ENCODE data around the gene PIP5K1C. TPM values are rescaled to one million over a fixed set of nuclear protein-coding genes. Genes with fewer than 3 reads are reported as not detected.

Gene PIP5K1C
- total RNA-seq, 1 donor from 2014 or later = 16.4 TPM

GRCh38 chr19:3693025-3693925 lies 7.0 kb downstream of the PIP5K1C start:
- peak; percentile 29 for ATAC-seq

- ATAC-seq = peak; percentile 34
Measured at GRCh38 chr19:3692141-3693024, 7.9 kb downstream of the PIP5K1C start.

GRCh38 chr19:3691726-3692125 lies 8.5 kb downstream of the PIP5K1C start:
- ATAC-seq = no peak

- no peak for ATAC-seq
Measured at GRCh38 chr19:3691372-3691716, 8.9 kb downstream of the PIP5K1C start.

- ATAC-seq = no peak
Measured at GRCh38 chr19:3690551-3691371, 9.5 kb downstream of the PIP5K1C start.

GRCh38 chr19:3687774-3688706 lies 12.2 kb downstream of the PIP5K1C start:
- peak; percentile 50 for ATAC-seq

- ATAC-seq = no peak
Measured at GRCh38 chr19:3687393-3687773, 12.9 kb downstream of the PIP5K1C start.

GRCh38 chr19:3684817-3685410 lies 15.4 kb downstream of the PIP5K1C start:
- no peak for ATAC-seq

GRCh38 chr19:3684054-3684816 lies 16.0 kb downstream of the PIP5K1C start:
- no peak for ATAC-seq

GRCh38 chr19:3683405-3684053 lies 16.7 kb downstream of the PIP5K1C start:
- peak; percentile 55 for ATAC-seq

GRCh38 chr19:3682741-3683404 lies 17.4 kb downstream of the PIP5K1C start:
- ATAC-seq = no peak

- no peak for ATAC-seq
Measured at GRCh38 chr19:3682286-3682685, 18.0 kb downstream of the PIP5K1C start.

GRCh38 chr19:3680939-3681338 lies 19.3 kb downstream of the PIP5K1C start:
- no peak for ATAC-seq

- no peak for ATAC-seq
Measured at GRCh38 chr19:3679581-3679980, 20.7 kb downstream of the PIP5K1C start.

- ATAC-seq = no peak
Measured at GRCh38 chr19:3679138-3679537, 21.1 kb downstream of the PIP5K1C start.

- ATAC-seq = no peak
Measured at GRCh38 chr19:3678188-3678587, 22.1 kb downstream of the PIP5K1C start.

GRCh38 chr19:3674784-3675543 lies 25.3 kb downstream of the PIP5K1C start:
- ATAC-seq = no peak
